ENCODE results near the gene PRR18. TPM values are rescaled to one million over a fixed set of nuclear protein-coding genes. Genes with fewer than 3 reads are reported as not detected.
A peak's percentile ranks its signal among the peaks of the same experiment; 100 is the strongest.

PRR18 gene
- total RNA-seq, 2 experiments from 2014 or later = not detected

DNA sequence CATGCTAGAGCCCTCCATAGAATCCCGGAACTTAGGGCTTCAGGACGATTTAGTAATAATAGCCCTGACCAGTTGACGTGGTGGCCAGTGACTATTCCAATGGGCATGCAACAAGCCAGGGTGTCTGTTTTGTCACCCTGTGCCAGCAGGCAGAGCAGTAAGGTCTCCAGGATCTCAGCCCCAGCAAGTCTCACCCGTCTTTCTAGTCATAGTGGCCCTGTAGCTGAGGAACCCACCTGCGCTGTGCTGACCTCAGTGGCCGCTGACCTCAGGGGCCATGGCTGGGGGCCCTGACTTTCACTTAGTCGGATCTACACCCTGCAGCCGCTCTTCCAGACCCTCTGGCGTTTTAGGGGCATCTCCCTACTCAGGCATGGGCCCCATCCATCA, 36.8 kb downstream of the PRR18 start:
- H3K27me3 Mint-ChIP-seq = peaks cover 10% of the 10 kb centered on the region
- no peak overlapping the region for H3K27ac Mint-ChIP-seq
- DNase-seq (no peak), ATAC-seq (ENCODE audit: low read depth) (no peak)
- POLR2A ChIA-PET = no interaction called here
- H3K4me1 Mint-ChIP-seq = peaks cover 4% of the 10 kb centered on the region
- H3K9me3 Mint-ChIP-seq = no peaks in the 10 kb centered on the region
- no peaks in the 10 kb centered on the region for H3K36me3 Mint-ChIP-seq
- no peak overlapping the region for H3K4me3 Mint-ChIP-seq

DNA sequence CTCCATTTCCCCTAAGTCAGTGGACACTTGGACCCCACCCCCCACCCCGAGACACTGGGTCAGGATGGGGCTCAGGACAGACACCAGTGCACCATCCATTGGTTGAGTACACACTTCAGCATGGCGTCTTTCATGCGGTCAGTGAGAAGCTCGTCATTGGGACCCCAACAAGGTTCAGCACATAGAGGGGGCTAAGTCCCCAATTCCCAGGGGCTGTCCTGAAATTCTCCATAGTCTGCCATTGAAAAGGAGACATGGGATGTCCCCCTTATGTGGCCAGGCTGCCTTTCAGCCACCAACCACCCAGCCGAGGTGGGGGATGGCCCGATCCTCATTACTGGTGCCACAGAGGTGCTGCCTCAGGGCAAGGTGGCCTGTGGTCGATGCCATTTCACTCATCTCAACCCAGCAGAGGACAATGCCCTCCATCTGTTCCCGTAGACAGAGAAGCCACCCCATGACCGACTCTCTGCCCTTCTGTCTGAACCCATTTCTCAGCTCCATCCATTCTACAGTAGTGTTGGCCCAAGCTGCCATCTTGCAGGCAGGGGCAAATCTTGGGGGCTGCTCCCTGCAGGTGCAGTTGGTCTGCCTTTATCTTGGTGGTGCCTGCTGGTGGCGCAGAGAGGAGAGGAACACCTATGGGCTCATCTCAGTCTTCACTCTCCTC, 37.4 kb downstream of the PRR18 start:
- POLR2A ChIA-PET = no interaction called here
- peaks cover 11% of the 10 kb centered on the region for H3K27me3 Mint-ChIP-seq
- H3K9me3 Mint-ChIP-seq = no peaks in the 10 kb centered on the region
- no peak overlapping the region for H3K27ac Mint-ChIP-seq
- peaks cover 2% of the 10 kb centered on the region for H3K4me1 Mint-ChIP-seq
- H3K36me3 Mint-ChIP-seq = no peaks in the 10 kb centered on the region
- no peak for ATAC-seq (ENCODE audit: low read depth)
- no peak for DNase-seq
- no peak overlapping the region for H3K4me3 Mint-ChIP-seq

DNA sequence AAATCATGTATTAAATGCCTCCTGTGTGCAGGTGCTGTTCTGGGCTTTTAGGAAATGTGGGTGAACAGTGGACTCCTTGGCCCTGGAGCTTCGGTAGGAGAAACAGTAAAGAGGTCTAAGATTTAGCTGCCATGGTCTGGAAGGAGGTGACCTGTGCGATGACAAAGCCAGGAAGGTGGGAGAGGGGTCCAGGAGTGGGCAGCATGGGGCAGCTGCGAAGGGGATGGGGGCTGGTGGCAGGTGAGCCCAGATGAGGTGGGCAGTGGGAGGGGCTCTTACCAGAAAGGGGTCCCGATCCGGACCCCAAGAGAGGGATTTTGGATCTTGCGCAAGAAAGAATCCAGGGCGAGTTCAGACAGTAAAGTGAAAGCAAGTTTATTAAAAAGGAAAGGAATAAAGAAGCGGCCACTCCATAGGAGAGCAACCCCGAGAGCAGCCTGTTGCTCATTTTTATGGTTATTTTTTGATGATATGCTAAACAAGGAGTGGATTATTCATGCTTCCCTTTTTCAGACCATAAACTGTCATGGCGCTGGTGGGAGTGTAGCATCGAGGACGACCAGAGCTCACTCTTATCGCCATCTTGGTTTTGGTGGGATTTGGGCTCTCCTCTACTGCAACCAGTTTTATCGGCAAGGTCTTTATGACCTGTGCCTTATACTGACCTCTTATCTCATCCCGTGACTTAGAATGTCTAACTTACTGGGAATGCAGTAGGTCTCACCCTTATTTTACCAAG, 38.7 kb downstream of the PRR18 start:
- DNase-seq (no peak), ATAC-seq (ENCODE audit: low read depth) (no peak)
- H3K36me3 Mint-ChIP-seq = no peaks in the 10 kb centered on the region
- H3K4me1 Mint-ChIP-seq = no peaks in the 10 kb centered on the region
- H3K4me3 Mint-ChIP-seq = no peak overlapping the region
- H3K27ac Mint-ChIP-seq = no peak overlapping the region
- POLR2A ChIA-PET = no interaction called here
- peaks cover 18% of the 10 kb centered on the region for H3K27me3 Mint-ChIP-seq
- no peaks in the 10 kb centered on the region for H3K9me3 Mint-ChIP-seq

- H3K36me3 Mint-ChIP-seq = no peaks in the 10 kb centered on the region
Observed at GRCh38 chr6:166268431-166268830, 39.8 kb downstream of the PRR18 start.

DNA sequence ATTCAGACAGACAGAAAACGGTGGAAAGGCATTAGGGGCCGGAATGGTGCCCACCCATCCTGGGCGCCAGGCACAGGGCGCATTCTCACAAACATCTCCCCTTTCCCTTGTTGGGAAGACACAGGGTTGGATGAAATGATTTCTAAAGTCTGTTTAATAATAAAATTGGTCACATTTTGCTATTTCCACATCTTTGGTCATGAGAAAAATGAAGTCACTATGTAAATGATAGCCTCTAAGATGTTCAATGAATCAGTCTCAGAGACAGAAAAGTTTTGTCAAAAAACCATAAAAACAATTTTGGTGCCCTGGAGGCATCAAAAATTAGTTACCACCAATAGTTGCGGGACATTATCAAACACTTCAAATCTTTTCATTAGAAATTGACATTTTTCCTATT, 40.7 kb downstream of the PRR18 start:
- Mint-ChIP-seq H3K4me1 (no peaks in the 10 kb centered on the region), H3K36me3 (no peaks in the 10 kb centered on the region), H3K27ac (no peak overlapping the region), H3K4me3 (no peak overlapping the region), H3K9me3 (no peaks in the 10 kb centered on the region), H3K27me3 (peaks cover 18% of the 10 kb centered on the region)
- POLR2A ChIA-PET = no interaction called here
- DNase-seq (no peak), ATAC-seq (ENCODE audit: low read depth) (no peak)

More at GRCh38 chr6:166268431-166268830, 39.8 kb downstream of the PRR18 start:
- no peaks in the 10 kb centered on the region for H3K9me3 Mint-ChIP-seq
- POLR2A ChIA-PET = no interaction called here
- no peaks in the 10 kb centered on the region for H3K4me1 Mint-ChIP-seq
- no peak for DNase-seq
- ATAC-seq (ENCODE audit: low read depth) = no peak
- peaks cover 18% of the 10 kb centered on the region for H3K27me3 Mint-ChIP-seq
- H3K27ac Mint-ChIP-seq = no peak overlapping the region
- H3K4me3 Mint-ChIP-seq = no peak overlapping the region

- DNase-seq (no peak), ATAC-seq (ENCODE audit: low read depth) (no peak)
- Mint-ChIP-seq H3K4me3 (no peak overlapping the region), H3K9me3 (no peaks in the 10 kb centered on the region), H3K27me3 (peaks cover 18% of the 10 kb centered on the region), H3K27ac (no peak overlapping the region), H3K36me3 (no peaks in the 10 kb centered on the region), H3K4me1 (no peaks in the 10 kb centered on the region)
- POLR2A ChIA-PET = no interaction called here
Observed at GRCh38 chr6:166266336-166266735, 41.9 kb downstream of the PRR18 start.

DNA sequence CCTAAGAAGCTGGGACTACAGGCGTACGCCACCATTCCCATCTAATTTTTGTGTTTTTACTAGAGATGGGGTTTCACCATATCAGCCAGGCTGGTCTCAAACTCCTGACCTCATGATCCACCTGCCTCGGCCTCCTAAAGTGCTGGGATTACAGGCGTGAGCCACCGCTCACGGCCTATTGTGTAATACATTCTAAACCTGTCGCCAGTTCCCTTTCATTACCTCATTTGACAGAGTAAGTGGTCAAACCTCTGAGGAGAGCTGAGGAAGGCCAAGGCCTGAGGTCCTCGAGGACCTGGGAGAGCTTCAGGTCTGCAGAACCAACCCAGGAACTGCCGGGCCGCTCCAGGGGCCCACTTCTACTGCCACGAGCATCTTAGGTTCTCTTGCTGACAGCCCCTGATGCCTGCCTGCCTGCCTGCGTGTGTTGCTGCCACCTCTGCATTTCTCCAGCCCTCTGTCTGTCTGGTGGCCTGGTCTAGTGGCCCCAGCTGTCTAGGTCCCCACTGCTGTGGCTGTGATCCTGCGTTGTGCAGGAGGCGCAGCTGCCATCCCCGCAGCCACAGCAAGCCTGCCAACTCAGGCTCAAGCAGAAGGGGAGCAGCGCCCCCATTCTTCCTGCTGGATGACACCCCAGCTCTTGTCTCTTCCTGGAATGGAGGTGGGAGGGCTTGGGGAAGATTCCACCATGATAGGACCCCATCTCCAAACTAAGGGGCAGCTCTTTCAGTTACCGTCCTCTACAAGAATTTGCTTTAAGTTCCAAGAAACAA, 45.3 kb downstream of the PRR18 start:
- no peaks in the 10 kb centered on the region for H3K36me3 Mint-ChIP-seq
- H3K9me3 Mint-ChIP-seq = no peaks in the 10 kb centered on the region
- H3K4me1 Mint-ChIP-seq = peaks cover 21% of the 10 kb centered on the region
- no peak overlapping the region for H3K27ac Mint-ChIP-seq
- no peak for ATAC-seq (ENCODE audit: low read depth)
- no peak for DNase-seq
- POLR2A ChIA-PET = no interaction called here
- H3K27me3 Mint-ChIP-seq = peaks cover 27% of the 10 kb centered on the region
- no peak overlapping the region for H3K4me3 Mint-ChIP-seq

DNA sequence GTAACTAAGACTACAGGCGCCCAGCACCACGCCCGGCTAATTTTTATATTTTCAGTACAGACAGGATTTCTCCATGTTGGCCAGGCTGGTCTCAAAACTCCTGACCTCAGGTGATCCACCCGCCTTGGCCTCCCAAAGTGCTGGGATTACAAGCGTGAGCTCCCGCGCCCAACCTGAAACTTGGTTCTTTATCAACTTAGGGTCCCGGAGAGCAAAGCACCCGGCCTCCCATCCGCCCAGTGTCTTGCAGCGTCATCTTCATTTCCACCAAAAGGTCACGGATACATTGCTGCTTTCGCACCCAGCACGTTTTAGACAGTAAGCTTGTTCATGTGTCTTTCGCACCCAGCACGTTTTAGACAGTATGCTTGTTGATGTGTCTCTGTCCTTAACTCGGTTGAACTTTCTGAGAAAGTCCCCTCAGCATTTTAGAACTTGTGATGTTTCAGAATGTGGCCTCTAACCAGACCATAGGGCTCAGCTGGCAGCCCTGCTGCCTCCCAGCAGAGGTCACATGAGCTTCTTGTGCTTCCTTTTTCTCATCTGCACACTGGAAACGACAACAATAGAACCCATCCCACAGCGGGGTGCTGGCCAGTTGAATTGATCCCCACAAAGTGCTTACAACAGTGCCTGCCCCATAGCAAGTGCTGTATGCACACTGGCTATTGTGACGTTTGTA, 48.8 kb downstream of the PRR18 start:
- H3K4me3 Mint-ChIP-seq = peak overlapping the region; percentile 65
- POLR2A ChIA-PET = no interaction called here

DNA sequence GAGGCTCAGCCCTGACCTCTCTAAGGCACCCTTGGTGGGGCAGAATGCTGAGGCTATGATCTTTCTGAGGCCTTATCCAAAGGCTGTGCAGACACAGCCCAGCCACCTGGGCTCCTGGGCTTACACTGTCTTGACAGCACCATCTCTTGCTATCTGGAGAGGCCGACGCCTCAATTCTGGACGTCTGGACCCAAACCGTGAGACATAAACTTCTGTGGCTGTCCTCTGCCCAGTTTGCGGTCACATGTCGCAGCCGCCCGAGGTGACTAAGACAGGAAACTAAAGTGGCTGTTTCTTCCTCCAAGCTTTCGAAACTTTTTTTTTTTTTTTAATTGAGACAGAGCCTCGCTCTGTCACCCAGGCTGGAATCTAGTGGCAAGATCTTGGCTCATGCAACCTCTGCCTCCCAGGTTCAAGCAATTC, 49.3 kb downstream of the PRR18 start:
- Mint-ChIP-seq H3K36me3 (no peaks in the 10 kb centered on the region), H3K27ac (peak overlapping the region; percentile 41), H3K4me1 (peaks cover 24% of the 10 kb centered on the region), H3K4me3 (peak overlapping the region; percentile 65), H3K9me3 (no peaks in the 10 kb centered on the region), H3K27me3 (peaks cover 49% of the 10 kb centered on the region)
- ATAC-seq (ENCODE audit: low read depth) (peak; percentile 78), DNase-seq (peak; percentile 54)
- POLR2A ChIA-PET = no interaction called here

More for the DNA sequence above, 48.8 kb downstream of the PRR18 start:
- ATAC-seq (ENCODE audit: low read depth) (peak; percentile 39), DNase-seq (no peak)
- Mint-ChIP-seq H3K27ac (peak overlapping the region; percentile 41), H3K9me3 (no peaks in the 10 kb centered on the region), H3K36me3 (no peaks in the 10 kb centered on the region), H3K4me1 (peaks cover 24% of the 10 kb centered on the region), H3K27me3 (peaks cover 47% of the 10 kb centered on the region)

- no peak for ATAC-seq (ENCODE audit: low read depth)
- POLR2A ChIA-PET = no interaction called here
- no peak overlapping the region for H3K27ac Mint-ChIP-seq
- H3K4me1 Mint-ChIP-seq = peaks cover 25% of the 10 kb centered on the region
- no peaks in the 10 kb centered on the region for H3K9me3 Mint-ChIP-seq
- H3K4me3 Mint-ChIP-seq = no peak overlapping the region
- no peaks in the 10 kb centered on the region for H3K36me3 Mint-ChIP-seq
- H3K27me3 Mint-ChIP-seq = peaks cover 57% of the 10 kb centered on the region
- no peak for DNase-seq
Observed at GRCh38 chr6:166257911-166258318, 50.3 kb downstream of the PRR18 start.

Other genes with a start within 250 kb of the PRR18 start
- not detected for gene TBXT, start 140.5 kb downstream of the PRR18 start, total RNA-seq
- gene SFT2D1, start 34.2 kb upstream of the PRR18 start, total RNA-seq = 10 to 100 TPM; 37.0 to 37.2 TPM
- 10 to 100 TPM; 28.7 to 29.6 TPM for gene MPC1, start 74.5 kb upstream of the PRR18 start, total RNA-seq

Data from activated naive CD8-positive, alpha-beta T cell treated with anti-CD3 and anti-CD28 coated beads, Interleukin-2, amount 10 ng/mL, durations not matched to agents 7 days and 5 days (primary cell).